ENCODE results near the gene SMIM10L2A. TPM values are rescaled to one million over a fixed set of nuclear protein-coding genes. Genes with fewer than 3 reads are reported as not detected.

The SMIM10L2A gene
- polyA plus RNA-seq, 1 donor from 2014 or later, result 0.05 TPM

DNA sequence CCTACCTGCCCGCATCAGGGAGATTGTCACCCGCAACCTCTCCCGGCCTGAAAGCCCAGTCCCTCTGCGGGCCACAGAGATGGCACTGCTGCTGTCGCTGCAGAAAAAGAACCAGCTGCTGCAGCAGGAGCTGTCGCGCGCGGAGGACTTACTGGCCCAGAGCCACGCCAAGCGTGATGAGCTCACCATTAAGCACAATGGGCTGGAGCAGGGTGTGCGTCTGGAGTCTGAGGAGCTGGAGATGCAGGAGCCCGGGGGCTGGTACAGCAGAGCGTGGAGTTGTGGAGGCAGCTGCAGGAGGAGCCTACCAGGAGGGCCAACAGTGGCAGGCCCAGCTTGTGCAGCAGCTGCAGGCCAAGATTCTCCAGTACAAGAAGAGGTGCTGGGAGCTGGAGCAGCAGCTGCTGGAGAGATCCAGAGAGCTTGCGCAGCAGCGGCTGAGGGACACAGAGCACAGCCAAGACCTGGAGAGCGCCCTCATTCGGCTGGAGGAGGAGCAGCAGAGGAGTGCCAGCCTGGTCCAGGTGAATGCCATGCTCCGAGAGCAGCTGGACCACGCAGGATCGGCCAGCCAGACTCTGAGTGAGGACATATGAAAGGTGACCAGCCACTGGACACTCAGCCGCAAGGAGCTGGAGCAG, 11.3 kb downstream of the SMIM10L2A start:
- H3K27me3 Mint-ChIP-seq, result peaks cover 9% of the 10 kb centered on the region
- no peaks in the 10 kb centered on the region for H3K4me1 Mint-ChIP-seq
- H3K9me3 Mint-ChIP-seq, result peaks cover 0 to 6% (median 0%) of the 10 kb centered on the region in 3 donors
- H3K4me3 Mint-ChIP-seq, result no peak overlapping the region
- H3K36me3 Mint-ChIP-seq, result peaks cover 3% of the 10 kb centered on the region
- peak overlapping the region in 1 of 3 donors; percentile 46 for H3K27ac Mint-ChIP-seq

GRCh38 chrX:135433531-135434257, 11.9 kb downstream of the SMIM10L2A start:
- peaks cover 9% of the 10 kb centered on the region for H3K27me3 Mint-ChIP-seq
- peaks cover 3% of the 10 kb centered on the region for H3K36me3 Mint-ChIP-seq
- no peak overlapping the region for H3K4me3 Mint-ChIP-seq
- H3K27ac Mint-ChIP-seq, result peak overlapping the region in 1 of 3 donors; percentile 46
- peaks cover 0 to 6% (median 0%) of the 10 kb centered on the region in 3 donors for H3K9me3 Mint-ChIP-seq
- H3K4me1 Mint-ChIP-seq, result no peaks in the 10 kb centered on the region

DNA sequence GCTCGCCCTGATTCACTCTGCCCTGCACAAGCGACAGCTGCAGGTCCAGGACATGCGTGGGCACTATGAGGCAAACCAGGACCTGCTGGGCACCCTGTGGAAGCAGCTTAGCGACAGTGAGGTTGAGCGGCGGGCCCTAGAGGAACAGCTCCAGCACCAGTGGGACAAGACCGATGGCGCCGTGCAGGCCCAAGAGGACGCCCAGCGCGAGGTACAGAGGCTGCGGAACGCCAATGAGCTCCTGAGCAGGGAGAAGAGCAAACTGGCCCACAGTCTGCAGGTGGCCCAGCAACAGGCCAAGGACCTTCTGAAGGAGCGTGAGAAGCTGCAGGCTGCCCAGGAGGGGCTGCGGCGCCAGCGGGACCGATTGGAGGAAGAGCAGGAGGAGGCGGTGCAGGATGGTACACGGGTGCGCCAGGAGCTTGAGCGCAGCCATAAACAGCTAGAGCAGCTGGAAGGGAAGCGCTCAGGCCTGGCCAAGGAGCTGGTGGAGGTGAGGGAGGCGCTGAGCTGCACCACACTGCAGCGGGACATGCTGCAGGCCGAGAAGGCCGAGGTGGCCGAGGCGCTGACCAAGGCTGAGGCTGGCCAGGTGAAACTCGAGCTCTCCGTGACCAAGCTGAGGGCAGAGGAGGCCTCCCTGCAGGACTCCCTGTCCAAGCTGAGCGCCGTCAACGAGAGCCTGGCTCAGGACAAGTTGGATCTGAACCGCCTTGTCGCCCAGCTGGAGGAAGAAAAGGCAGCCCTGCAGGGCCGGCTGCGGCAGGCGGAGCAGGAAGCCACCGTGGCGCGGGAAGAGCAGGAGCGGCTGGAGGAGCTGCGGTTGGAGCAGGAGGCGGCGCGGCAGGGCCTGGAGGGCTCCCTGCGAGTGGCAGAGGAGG, 12.8 kb downstream of the SMIM10L2A start:
- Mint-ChIP-seq H3K4me1 (no peaks in the 10 kb centered on the region), H3K27me3 (peaks cover 5% of the 10 kb centered on the region), H3K9me3 (peaks cover 0 to 6% (median 0%) of the 10 kb centered on the region in 3 donors), H3K36me3 (peaks cover 3% of the 10 kb centered on the region), H3K4me3 (no peak overlapping the region), H3K27ac (peak overlapping the region in 1 of 3 donors; percentile 35)

GRCh38 chrX:135435139-135435922, 13.6 kb downstream of the SMIM10L2A start:
- H3K36me3 Mint-ChIP-seq, result peaks cover 3% of the 10 kb centered on the region
- peaks cover 0 to 6% (median 0%) of the 10 kb centered on the region in 3 donors for H3K9me3 Mint-ChIP-seq
- H3K4me1 Mint-ChIP-seq, result no peaks in the 10 kb centered on the region
- no peak overlapping the region for H3K4me3 Mint-ChIP-seq
- H3K27me3 Mint-ChIP-seq, result peaks cover 3% of the 10 kb centered on the region
- H3K27ac Mint-ChIP-seq, result no peak overlapping the region

DNA sequence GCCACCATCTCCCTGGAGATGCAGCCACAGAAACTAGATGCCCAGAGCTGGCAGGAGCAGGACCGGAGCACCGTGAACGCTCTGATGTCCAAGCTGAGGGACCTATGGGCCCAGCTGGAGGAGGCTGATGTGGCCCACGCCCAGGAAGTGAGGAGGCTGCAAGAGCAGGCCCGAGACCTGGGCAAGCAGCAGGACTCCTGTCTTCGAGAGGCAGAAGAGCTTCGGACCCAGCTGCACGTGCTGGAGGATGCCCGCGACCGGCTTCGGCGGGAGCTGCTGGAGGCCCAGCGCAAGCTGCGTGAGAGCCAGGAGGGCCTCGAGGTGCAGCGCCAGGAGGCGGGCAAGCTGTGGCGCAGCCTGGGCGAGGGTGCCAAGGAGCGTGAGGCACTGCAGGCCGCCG, 14.2 kb downstream of the SMIM10L2A start:
- H3K27ac Mint-ChIP-seq, result no peak overlapping the region
- H3K36me3 Mint-ChIP-seq, result peaks cover 3% of the 10 kb centered on the region
- no peaks in the 10 kb centered on the region for H3K4me1 Mint-ChIP-seq
- no peak overlapping the region for H3K4me3 Mint-ChIP-seq
- H3K9me3 Mint-ChIP-seq, result peaks cover 0 to 6% (median 0%) of the 10 kb centered on the region in 3 donors
- peaks cover 2% of the 10 kb centered on the region for H3K27me3 Mint-ChIP-seq

GRCh38 chrX:135436456-135436855, 14.7 kb downstream of the SMIM10L2A start:
- H3K4me3 Mint-ChIP-seq, result no peak overlapping the region
- H3K27ac Mint-ChIP-seq, result no peak overlapping the region
- peaks cover 2% of the 10 kb centered on the region for H3K27me3 Mint-ChIP-seq
- H3K4me1 Mint-ChIP-seq, result no peaks in the 10 kb centered on the region
- peaks cover 3% of the 10 kb centered on the region for H3K36me3 Mint-ChIP-seq
- peaks cover 0 to 2% (median 0%) of the 10 kb centered on the region in 3 donors for H3K9me3 Mint-ChIP-seq

GRCh38 chrX:135436966-135437866, 15.5 kb downstream of the SMIM10L2A start:
- no peaks in the 10 kb centered on the region for H3K9me3 Mint-ChIP-seq
- peaks cover 3% of the 10 kb centered on the region for H3K36me3 Mint-ChIP-seq
- H3K4me1 Mint-ChIP-seq, result no peaks in the 10 kb centered on the region
- no peak overlapping the region for H3K4me3 Mint-ChIP-seq
- peaks cover 2% of the 10 kb centered on the region for H3K27me3 Mint-ChIP-seq
- H3K27ac Mint-ChIP-seq, result no peak overlapping the region

DNA sequence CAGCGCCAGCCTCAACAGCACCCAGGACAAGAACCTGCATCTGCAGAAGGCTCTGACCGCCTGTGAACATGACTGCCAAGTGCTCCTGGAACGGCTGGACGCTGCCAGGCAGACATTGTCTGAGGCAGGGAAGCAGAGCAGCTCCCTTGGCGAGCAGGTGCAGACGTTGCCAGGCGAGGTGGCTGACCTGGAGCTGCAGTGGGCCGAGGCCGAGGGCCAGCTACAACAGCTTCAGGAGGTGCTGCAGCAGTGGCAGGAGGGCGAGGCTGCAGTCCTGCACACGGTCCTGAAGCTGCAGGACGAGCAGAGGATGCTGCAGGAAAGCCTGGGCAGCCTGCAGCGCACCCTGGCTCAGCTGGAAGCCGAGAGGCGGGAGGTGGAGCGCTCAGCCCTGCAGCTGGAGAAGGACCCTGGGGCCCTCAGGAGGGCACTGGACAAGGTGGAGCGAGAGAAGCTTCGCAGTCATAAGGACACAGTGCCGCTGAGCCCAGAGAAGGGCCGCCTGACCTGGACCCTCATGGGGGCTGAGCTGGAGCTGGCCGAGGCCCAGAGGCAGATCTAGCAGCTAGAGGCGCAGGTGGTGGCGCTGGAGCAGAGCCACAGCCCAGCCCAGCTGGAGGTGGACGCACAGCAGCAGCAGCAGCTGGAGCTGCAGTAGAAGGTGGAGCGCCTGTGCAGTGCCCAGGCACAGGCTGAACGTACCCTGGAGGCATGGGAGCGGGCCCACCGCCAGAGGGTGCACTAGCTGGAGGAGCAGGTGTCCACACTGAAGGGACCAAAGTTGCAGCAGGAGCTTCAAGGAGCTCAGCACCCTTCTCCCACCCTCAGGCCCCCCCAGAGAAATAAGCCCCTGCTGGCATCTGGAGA, 16.4 kb downstream of the SMIM10L2A start:
- peaks cover 3% of the 10 kb centered on the region for H3K36me3 Mint-ChIP-seq

GRCh38 chrX:135438734-135439043, 16.9 kb downstream of the SMIM10L2A start:
- Mint-ChIP-seq H3K4me3 (no peak overlapping the region), H3K27ac (no peak overlapping the region), H3K27me3 (peaks cover 2% of the 10 kb centered on the region), H3K36me3 (peaks cover 3% of the 10 kb centered on the region), H3K4me1 (peaks cover 0 to 1% (median 0%) of the 10 kb centered on the region in 3 donors), H3K9me3 (no peaks in the 10 kb centered on the region)

More for the DNA sequence above, 16.4 kb downstream of the SMIM10L2A start:
- Mint-ChIP-seq H3K27me3 (peaks cover 2% of the 10 kb centered on the region), H3K27ac (no peak overlapping the region), H3K4me3 (no peak overlapping the region), H3K9me3 (no peaks in the 10 kb centered on the region), H3K4me1 (peaks cover 0 to 1% (median 0%) of the 10 kb centered on the region in 3 donors)

DNA sequence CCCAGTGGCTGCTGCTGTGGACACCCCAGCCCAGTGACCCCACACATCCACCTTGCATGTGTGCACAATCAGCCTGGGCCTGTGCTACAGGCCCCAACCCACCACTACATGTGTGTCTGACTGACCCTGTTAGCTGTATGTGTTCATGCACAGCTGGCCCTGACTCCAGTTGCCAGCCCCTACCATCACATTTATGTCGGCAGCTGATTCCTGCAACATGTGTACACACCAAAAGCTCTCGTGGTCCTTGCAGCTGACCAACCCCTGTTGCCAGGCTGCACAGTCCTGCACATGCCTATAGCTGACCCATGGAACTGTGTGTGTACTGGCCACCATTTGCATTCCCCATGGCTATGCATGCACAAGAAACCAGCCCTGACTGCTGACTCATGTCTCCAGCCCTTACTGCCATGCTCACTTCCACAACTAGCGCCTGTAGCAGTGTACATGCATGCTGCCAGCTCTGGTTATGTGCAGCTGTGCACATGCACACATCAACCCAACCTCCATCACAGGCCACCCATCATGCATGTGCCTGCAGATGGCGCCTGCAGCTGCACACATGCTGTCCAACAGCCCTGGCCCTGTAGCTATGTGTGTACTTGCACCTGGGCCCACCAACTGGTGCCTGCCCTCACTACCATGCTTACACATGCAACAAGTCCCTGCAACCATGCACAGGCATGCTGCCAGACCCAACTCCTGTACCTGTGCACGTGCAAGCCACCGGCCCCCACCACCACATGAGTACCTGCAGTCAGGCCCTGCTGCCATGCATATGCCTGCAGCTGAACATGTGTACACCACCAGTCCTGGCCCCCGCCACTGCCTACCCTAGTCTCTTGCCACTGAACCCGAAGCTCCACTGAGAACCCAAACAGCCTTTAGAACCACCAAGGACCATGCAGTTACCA, 28.1 kb downstream of the SMIM10L2A start:
- Mint-ChIP-seq H3K4me1 (no peaks in the 10 kb centered on the region), H3K4me3 (no peak overlapping the region), H3K9me3 (no peaks in the 10 kb centered on the region), H3K27me3 (peaks cover 6% of the 10 kb centered on the region), H3K27ac (no peak overlapping the region), H3K36me3 (no peaks in the 10 kb centered on the region)

- peaks cover 8% of the 10 kb centered on the region for H3K27me3 Mint-ChIP-seq
- no peaks in the 10 kb centered on the region for H3K4me1 Mint-ChIP-seq
- H3K9me3 Mint-ChIP-seq, result peaks cover 0 to 6% (median 0%) of the 10 kb centered on the region in 3 donors
- H3K36me3 Mint-ChIP-seq, result no peaks in the 10 kb centered on the region
- H3K27ac Mint-ChIP-seq, result no peak overlapping the region
- no peak overlapping the region for H3K4me3 Mint-ChIP-seq
These were observed 31.6 kb downstream of the SMIM10L2A start for GRCh38 chrX:135453381-135453780.

DNA sequence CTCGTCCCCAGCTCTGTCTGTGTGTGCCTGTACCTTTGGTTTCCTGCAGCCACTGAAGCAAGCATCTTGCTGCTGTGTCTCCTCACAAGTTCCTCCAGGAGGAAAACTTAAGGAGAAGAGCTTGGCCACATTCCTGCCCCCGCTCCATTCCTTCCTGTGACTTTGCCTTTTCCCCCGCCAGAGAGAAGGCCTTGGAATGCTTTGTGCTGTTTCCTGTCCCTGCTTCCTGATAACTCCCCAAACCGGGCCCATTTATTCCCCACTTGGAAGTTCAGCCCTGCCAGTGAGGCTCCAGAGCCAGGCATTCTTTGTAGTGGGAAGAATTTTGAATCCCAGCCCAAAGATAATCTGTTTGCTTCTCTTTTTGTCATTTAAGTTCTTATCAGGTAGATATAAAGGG, 33.1 kb downstream of the SMIM10L2A start:
- Mint-ChIP-seq H3K9me3 (peaks cover 0 to 6% (median 0%) of the 10 kb centered on the region in 3 donors), H3K4me1 (no peaks in the 10 kb centered on the region), H3K36me3 (no peaks in the 10 kb centered on the region), H3K4me3 (no peak overlapping the region), H3K27me3 (peaks cover 8% of the 10 kb centered on the region), H3K27ac (no peak overlapping the region)

Measured in IgD-negative memory B cell (primary cell).